Vagina (tissue), 2 donors: ENCODE data around the gene LY86. TPM values are rescaled to one million over a fixed set of nuclear protein-coding genes. Genes with fewer than 3 reads are reported as not detected.
"Not testable (repeated sequence)": the region's sequence is repeated elsewhere in the genome, so short reads cannot be mapped to it uniquely, and the experiment has no call there.

Source experiments
- DNase-seq, 2 donors: peaks; one replicate each; pipeline ENCODE4 v3.0.0-alpha.2; 2017; ENCODE audit errors: extremely low spot score in 2 of 2
- H3K27ac ChIP-seq: fragments of 200-600 bp; sonication (generic); one replicate; pipeline ENCODE4 v1.5.1; 2019
- H3K27me3 ChIP-seq: fragments of 200-600 bp; sonication (generic); one replicate; pipeline ENCODE4 v1.5.1; 2019
- H3K36me3 ChIP-seq, 2 donors: fragments of 200-600 bp; sonication (generic); one replicate each; pipeline ENCODE4 v1.5.1; 2017 to 2019
- H3K4me1 ChIP-seq: fragments of 200-600 bp; sonication (generic); one replicate; pipeline ENCODE4 v1.5.1; 2019
- H3K4me3 ChIP-seq, 2 donors: fragments of 200-600 bp; sonication (generic); 1 replicate in 1 of 2; 2 replicates in 1 of 2; pipeline ENCODE4 v1.5.1; 2016 to 2019
- H3K9me3 ChIP-seq: fragments of 200-600 bp; sonication (generic); one replicate; pipeline ENCODE4 v1.5.1; 2019
- CTCF ChIP-seq, 3 experiments: fragments of 450-650 bp in 2 of 3; fragments of 200-600 bp in 1 of 3; sonication (generic) in 1 of 3; IDR thresholded peaks; one replicate each; pipeline ENCODE4 v1.5.1; 2017 to 2019; ENCODE audit warnings: antibody characterized with exemption in 3 of 3, mild to moderate bottlenecking in 2 of 3, moderate library complexity in 2 of 3
- POLR2A ChIP-seq, 2 donors: fragments of 450-650 bp; IDR thresholded peaks; one replicate each; pipeline ENCODE4 v1.6.1; 2017; ENCODE audit warnings: antibody characterized with exemption in 2 of 2, mild to moderate bottlenecking in 2 of 2, moderate library complexity in 2 of 2
- POLR2AphosphoS5 ChIP-seq, 2 donors: sonication (generic); formaldehyde crosslinking; IDR thresholded peaks; one replicate each; pipeline ENCODE4 v1.9.0; 2017; ENCODE audit warnings: antibody characterized with exemption in 2 of 2, mild to moderate bottlenecking in 2 of 2, low read depth in 1 of 2; ENCODE audit not compliant: insufficient read depth in 1 of 2
- intact Hi-C: fragments of 100-400 bp; cut with DNase I; formaldehyde crosslinking; loops from one replicate; pipeline ENCODE4 v1.15.1; 2023
- total RNA-seq: library from RNA; depleted of rRNA; stranded (reverse); fragments of >200 nt; gene quantifications from one replicate; pipeline ENCODE4 v1.2.3, GENCODE V29; 2016

The LY86 gene
- total RNA-seq, 1 donor from 2014 or later: 4.9 TPM

- Histone ChIP-seq H3K27me3 (peaks cover 4% of the 10 kb centered on the region), H3K4me1 (no peaks in the 10 kb centered on the region), H3K27ac (no peak overlapping the region), H3K9me3 (no peaks in the 10 kb centered on the region), H3K4me3 (no peak overlapping the region), H3K36me3 (no peaks in the 10 kb centered on the region)
- intact Hi-C loops: no loop called here
- no peak for DNase-seq
- TF ChIP-seq POLR2A (IDR thresholded peaks at IDR 0.05) (no peak), CTCF (IDR thresholded peaks at IDR 0.05) (no peak), POLR2AphosphoS5 (IDR thresholded peaks at IDR 0.05; ENCODE audit: insufficient read depth in 1 of 2, low read depth in 1 of 2) (no peak)
Measured at GRCh38 chr6:6602262-6602661, 13.7 kb downstream of the LY86 start.

- Histone ChIP-seq H3K9me3 (no peaks in the 10 kb centered on the region), H3K4me3 (no peak overlapping the region), H3K27me3 (peaks cover 4% of the 10 kb centered on the region), H3K27ac (no peak overlapping the region), H3K36me3 (no peaks in the 10 kb centered on the region), H3K4me1 (no peaks in the 10 kb centered on the region)
- intact Hi-C loops: no loop called here
- DNase-seq: no peak
- TF ChIP-seq CTCF (IDR thresholded peaks at IDR 0.05): no peak
- TF ChIP-seq POLR2AphosphoS5 (IDR thresholded peaks at IDR 0.05; ENCODE audit: insufficient read depth in 1 of 2, low read depth in 1 of 2): no peak
- TF ChIP-seq POLR2A (IDR thresholded peaks at IDR 0.05): no peak
Measured at GRCh38 chr6:6603317-6603716, 14.8 kb downstream of the LY86 start.

DNA sequence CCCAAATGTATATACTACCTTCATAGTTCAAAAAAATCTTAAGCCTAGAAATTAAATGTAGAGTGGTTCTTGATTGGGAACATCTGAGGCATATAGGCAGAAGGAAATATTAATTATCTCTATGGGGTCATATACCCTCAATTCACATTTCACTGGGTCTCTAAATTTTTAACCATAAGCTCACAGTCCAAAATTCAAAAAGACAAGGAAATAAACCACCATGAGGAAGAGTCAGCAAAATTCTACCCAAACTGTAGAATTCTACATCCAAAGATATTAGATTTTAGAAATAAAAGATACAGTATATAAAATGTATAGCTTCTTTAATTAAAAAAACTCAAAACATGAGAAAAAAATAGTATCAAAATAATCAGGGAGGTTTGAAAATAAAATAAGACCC lies 15.5 kb downstream of the LY86 start:
- H3K27ac ChIP-seq: no peak overlapping the region
- no peaks in the 10 kb centered on the region for H3K9me3 ChIP-seq
- H3K4me3 ChIP-seq: no peak overlapping the region
- no peaks in the 10 kb centered on the region for H3K27me3 ChIP-seq
- intact Hi-C loops: no loop called here
- H3K36me3 ChIP-seq: no peaks in the 10 kb centered on the region
- DNase-seq: no peak
- TF ChIP-seq CTCF (IDR thresholded peaks at IDR 0.05) (no peak), POLR2A (IDR thresholded peaks at IDR 0.05) (no peak), POLR2AphosphoS5 (IDR thresholded peaks at IDR 0.05; ENCODE audit: insufficient read depth in 1 of 2, low read depth in 1 of 2) (no peak)
- H3K4me1 ChIP-seq: no peaks in the 10 kb centered on the region

GRCh38 chr6:6604566-6604965 lies 16.0 kb downstream of the LY86 start:
- Histone ChIP-seq H3K36me3 (no peaks in the 10 kb centered on the region), H3K4me1 (no peaks in the 10 kb centered on the region), H3K9me3 (no peaks in the 10 kb centered on the region), H3K27me3 (no peaks in the 10 kb centered on the region), H3K27ac (no peak overlapping the region), H3K4me3 (no peak overlapping the region)
- TF ChIP-seq POLR2AphosphoS5 (IDR thresholded peaks at IDR 0.05; ENCODE audit: insufficient read depth in 1 of 2, low read depth in 1 of 2): no peak
- intact Hi-C loops: no loop called here
- DNase-seq: no peak

- DNase-seq: no peak
- H3K9me3 ChIP-seq: no peaks in the 10 kb centered on the region
- H3K4me1 ChIP-seq: no peaks in the 10 kb centered on the region
- TF ChIP-seq POLR2AphosphoS5 (IDR thresholded peaks at IDR 0.05; ENCODE audit: insufficient read depth in 1 of 2, low read depth in 1 of 2): no peak
- no peak for TF ChIP-seq CTCF (IDR thresholded peaks at IDR 0.05)
- TF ChIP-seq POLR2A (IDR thresholded peaks at IDR 0.05): no peak
- H3K27ac ChIP-seq: no peak overlapping the region
- H3K4me3 ChIP-seq: no peak overlapping the region
- no peaks in the 10 kb centered on the region for H3K36me3 ChIP-seq
- no peaks in the 10 kb centered on the region for H3K27me3 ChIP-seq
- intact Hi-C loops: no loop called here
Measured at GRCh38 chr6:6605873-6606272, 17.4 kb downstream of the LY86 start.

DNA sequence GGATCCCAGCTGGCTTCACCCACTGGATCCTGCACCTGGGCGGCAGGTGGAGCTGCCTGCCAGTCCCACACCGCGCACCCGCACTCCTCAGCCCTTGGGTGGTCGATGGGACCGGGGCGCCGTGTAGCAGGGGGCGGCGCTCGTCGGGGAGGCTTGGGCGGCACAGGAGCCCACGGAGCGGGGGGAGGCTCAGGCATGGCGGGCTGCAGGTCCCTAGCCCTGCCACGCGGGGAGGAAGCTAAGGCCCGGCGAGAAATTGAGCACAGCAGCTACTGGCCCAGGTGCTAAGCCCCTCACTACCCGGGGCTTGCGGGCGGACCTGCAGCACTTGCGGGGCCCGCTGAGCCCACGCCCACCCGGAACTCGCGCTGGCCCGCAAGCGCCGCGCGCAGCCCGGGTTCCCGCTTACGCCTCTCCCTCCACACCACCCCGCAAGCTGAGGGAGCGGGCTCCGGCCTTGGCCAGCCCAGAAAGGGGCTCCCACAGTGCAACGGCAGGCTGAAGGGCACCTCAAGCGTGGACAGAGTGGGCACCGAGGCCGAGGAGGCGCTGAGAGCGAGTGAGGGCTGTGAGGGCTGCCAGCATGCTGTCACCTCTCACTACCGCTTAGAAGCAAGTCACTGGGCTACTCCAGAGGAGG lies 18.0 kb downstream of the LY86 start:
- H3K27me3 ChIP-seq, H3K27ac ChIP-seq, DNase-seq, intact Hi-C loops, H3K4me3 ChIP-seq, H3K36me3 ChIP-seq, H3K9me3 ChIP-seq, H3K4me1 ChIP-seq: not testable (repeated sequence)
